Activated CD4-positive, alpha-beta T cell treated with anti-CD3 and anti-CD28 coated beads for 36 hours (primary cell): ENCODE results near the gene SETBP1. TPM values are rescaled to one million over a fixed set of nuclear protein-coding genes. Genes with fewer than 3 reads are reported as not detected.

ENCODE experiments used
- ATAC-seq: fragments of 200-7000 bp; cut with Tn5 transposase; one replicate; pipeline ENCODE4 v1.10.0; 2021; ENCODE audit warnings: mild to moderate bottlenecking, moderate library complexity
- CTCF ChIA-PET: fragments of 350-600 bp; sonication (Branson Sonifier 250); formaldehyde crosslinking; loops from one replicate; lab custom pipeline; 2021; ENCODE audit warnings: antibody characterized with exemption; lab: Charles Lee
- POLR2A ChIA-PET: fragments of 350-600 bp; sonication (Branson Sonifier 250); formaldehyde crosslinking; loops from one replicate; lab custom pipeline; 2021; ENCODE audit warnings: antibody characterized with exemption, inconsistent platforms; lab: Charles Lee
- DNase-seq: peaks from one replicate; pipeline ENCODE4 v3.0.0-alpha.2; 2020
- H3K27ac Mint-ChIP-seq: one replicate; pipeline ENCODE4 v1.8.0; 2021; ENCODE audit warnings: mixed read lengths
- H3K27me3 Mint-ChIP-seq: one replicate; pipeline ENCODE4 v1.8.0; 2021; ENCODE audit warnings: mixed read lengths
- H3K36me3 Mint-ChIP-seq: one replicate; pipeline ENCODE4 v1.8.0; 2021; ENCODE audit warnings: low read depth, mixed read lengths
- H3K4me1 Mint-ChIP-seq: one replicate; pipeline ENCODE4 v1.8.0; 2021; ENCODE audit warnings: mixed read lengths
- H3K4me3 Mint-ChIP-seq: one replicate; pipeline ENCODE4 v1.8.0; 2021; ENCODE audit warnings: mild to moderate bottlenecking, moderate library complexity, mixed read lengths
- H3K9me3 Mint-ChIP-seq: one replicate; pipeline ENCODE4 v1.8.0; 2021; ENCODE audit warnings: low read depth, mixed read lengths
- intact Hi-C, 2 experiments: fragments of 100-400 bp; cut with DNase I in 1 of 2; cut with micrococcal nuclease in 1 of 2; formaldehyde crosslinking; loops; one replicate each; pipeline versions ENCODE4 v1.14.2 to v1.15.1; 2022 to 2024; cut with DNase I, micrococcal nuclease
- microRNA-seq: library from miRNA; unstranded; fragments of <30 nt; microRNA quantifications from one replicate; pipeline ENCODE4 v1.2.0, GENCODE V29; 2021; ENCODE audit warnings: borderline replicate concordance
- total RNA-seq, 2 experiments: library from RNA; stranded (reverse); gene quantifications; one replicate each; pipeline ENCODE4 v1.2.3, GENCODE V29; 2021

The SETBP1 gene
- total RNA-seq, 2 experiments from 2014 or later = 6.3 to 6.6 TPM

- ATAC-seq (no peak), DNase-seq (no peak)
- H3K36me3 Mint-ChIP-seq = no peaks in the 10 kb centered on the region
- H3K4me1 Mint-ChIP-seq = no peaks in the 10 kb centered on the region
- no peak overlapping the region for H3K4me3 Mint-ChIP-seq
- ChIA-PET POLR2A (no interaction called here), CTCF (interaction anchor here (0.6 kb wide), 1 partner anchor 185 kb away, joined by 3 read pairs; no protein-coding TSS in a partner anchor)
- H3K27me3 Mint-ChIP-seq = peaks cover 3% of the 10 kb centered on the region
- intact Hi-C loops = loop anchor here in 1 of 2 experiments (10.0 kb wide), 1 partner anchor 105 kb away; no protein-coding TSS in a partner anchor
- no peak overlapping the region for H3K27ac Mint-ChIP-seq
- no peaks in the 10 kb centered on the region for H3K9me3 Mint-ChIP-seq
Measured at GRCh38 chr18:45109706-45110105, 429.0 kb downstream of the SETBP1 start.

- intact Hi-C loops = no loop called here
- no peak for DNase-seq
- Mint-ChIP-seq H3K4me3 (no peak overlapping the region), H3K36me3 (no peaks in the 10 kb centered on the region), H3K9me3 (no peaks in the 10 kb centered on the region), H3K27ac (no peak overlapping the region), H3K4me1 (no peaks in the 10 kb centered on the region), H3K27me3 (peaks cover 7% of the 10 kb centered on the region)
- ChIA-PET CTCF (interaction anchor here (0.6 kb wide), 1 partner anchor 186 kb away, joined by 3 read pairs; no protein-coding TSS in a partner anchor), POLR2A (no interaction called here)
- no peak for ATAC-seq
Measured at GRCh38 chr18:45110577-45111501, 430.2 kb downstream of the SETBP1 start.

- ATAC-seq (no peak), DNase-seq (no peak)
- H3K4me3 Mint-ChIP-seq = no peak overlapping the region
- CTCF ChIA-PET = no interaction called here
- H3K4me1 Mint-ChIP-seq = no peaks in the 10 kb centered on the region
- H3K9me3 Mint-ChIP-seq = no peaks in the 10 kb centered on the region
- H3K27me3 Mint-ChIP-seq = peaks cover 7% of the 10 kb centered on the region
- H3K36me3 Mint-ChIP-seq = no peaks in the 10 kb centered on the region
- POLR2A ChIA-PET = no interaction called here
- no peak overlapping the region for H3K27ac Mint-ChIP-seq
- intact Hi-C loops = no loop called here
Measured at GRCh38 chr18:45111502-45111848, 430.8 kb downstream of the SETBP1 start.

DNA sequence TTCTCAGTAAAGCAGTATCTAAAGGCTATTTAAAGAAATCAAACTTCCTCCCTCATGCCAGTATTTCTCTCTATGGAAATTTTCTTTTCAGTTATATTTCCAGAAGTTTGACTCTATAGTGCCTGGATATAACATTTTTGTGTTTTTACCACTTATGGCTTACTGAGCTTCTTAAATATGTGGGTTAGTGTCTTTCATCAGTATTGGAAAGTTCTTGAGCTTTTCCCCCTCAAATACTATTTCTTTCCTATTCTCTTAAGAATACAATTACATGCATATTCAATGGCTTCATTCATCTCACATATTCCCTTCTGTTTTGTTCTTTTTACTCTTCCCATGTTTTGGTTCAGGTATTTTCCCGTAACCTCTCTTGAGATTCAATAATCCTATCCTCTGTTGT, 432.0 kb downstream of the SETBP1 start:
- Mint-ChIP-seq H3K4me3 (no peak overlapping the region), H3K36me3 (no peaks in the 10 kb centered on the region), H3K4me1 (no peaks in the 10 kb centered on the region), H3K27ac (no peak overlapping the region), H3K27me3 (peaks cover 7% of the 10 kb centered on the region), H3K9me3 (no peaks in the 10 kb centered on the region)
- intact Hi-C loops = no loop called here
- ATAC-seq = no peak
- POLR2A ChIA-PET = no interaction called here
- CTCF ChIA-PET = no interaction called here
- no peak for DNase-seq

- POLR2A ChIA-PET = no interaction called here
- DNase-seq = no peak
- Mint-ChIP-seq H3K4me1 (no peaks in the 10 kb centered on the region), H3K4me3 (no peak overlapping the region), H3K27ac (no peak overlapping the region), H3K27me3 (peaks cover 3% of the 10 kb centered on the region), H3K9me3 (no peaks in the 10 kb centered on the region), H3K36me3 (no peaks in the 10 kb centered on the region)
- intact Hi-C loops = no loop called here
- CTCF ChIA-PET = no interaction called here
- ATAC-seq = no peak
Measured at GRCh38 chr18:45116116-45116515, 435.4 kb downstream of the SETBP1 start.

Small RNA genes within 50 kb of the gene (microRNA-seq; reads per million reads assigned to microRNA genes)
- gene MIR4319 = not detected
